Measurements from ENCODE around the gene THRAP3. TPM values are rescaled to one million over a fixed set of nuclear protein-coding genes. Genes with fewer than 3 reads are reported as not detected.
A peak's percentile ranks its signal among the peaks of the same experiment; 100 is the strongest.

THRAP3 gene
- 55.7 and 67.0 TPM in 2 replicates for total RNA-seq (2014; rRNA removed)
- percentile 92 among the genes with signal in this experiment for Bru-seq, nascent RNA
- BruChase-seq, experiment 1, labeled RNA remaining after a 6-hour chase, result percentile 94 among the genes with signal in this experiment
- BruChase-seq, experiment 2, labeled RNA remaining after a 2-hour chase, result percentile 93 among the genes with signal in this experiment
- long read RNA-seq, full-length matches to known transcripts, result 8 of 159 reads
- long read RNA-seq, partial matches to known transcripts, result 125 of 159 reads
- long read RNA-seq, other reads (novel, unspliced or antisense), result 26 of 159 reads

- no TSS peak for BruUV-seq (replicated peaks)
- no peak for TF ChIP-seq EZH2 (IDR thresholded peaks at IDR 0.05; ENCODE audit: low read length, unreplicated experiment)
- no peak for TF ChIP-seq EZH2phosphoT487 (IDR thresholded peaks at IDR 0.05; ENCODE audit: borderline replicate concordance, low read length)
- no peak for TF ChIP-seq CTCF (conservative IDR thresholded peaks at IDR 0.05; ENCODE audit: low read depth, low read length)
- peak; percentile 99 for DNase-seq
Measured at GRCh38 chr1:36223996-36224536, at the start of gene THRAP3. Gene THRAP3 (plus strand): TSS chr1:36224443. CDS start chr1:36282564, 58,121 bp downstream.

GRCh38 chr1:36174713-36175112 lies 49.5 kb upstream of the THRAP3 start:
- ATAC-seq (no peak), DNase-seq (no peak)
- H3F3A ChIP-seq (ENCODE audit: low read length, unreplicated experiment), result no peaks in the 10 kb centered on the region
- H3K27me3 ChIP-seq (ENCODE audit: low read length), result no peaks in the 10 kb centered on the region
- BruUV-seq (replicated peaks), result no TSS peak
- no peak overlapping the region for H3K27ac ChIP-seq (ENCODE audit: low read length)
- intact Hi-C loops (cut with micrococcal nuclease), result no loop called here
- H2AFZ ChIP-seq (ENCODE audit: low read length), result no peak overlapping the region
- TF ChIP-seq CTCF (conservative IDR thresholded peaks at IDR 0.05; ENCODE audit: low read depth, low read length) (no peak), EZH2phosphoT487 (IDR thresholded peaks at IDR 0.05; ENCODE audit: borderline replicate concordance, low read length) (no peak), EZH2 (IDR thresholded peaks at IDR 0.05; ENCODE audit: low read length, unreplicated experiment) (no peak)
- H3K9me2 ChIP-seq (replicated peaks; ENCODE audit: low read length), result no peaks in the 10 kb centered on the region
- H3K9ac ChIP-seq (ENCODE audit: low read length), result no peak overlapping the region
- peaks cover 38% of the 10 kb centered on the region for H3K36me3 ChIP-seq (ENCODE audit: low read depth, low read length)
- H3K4me1 ChIP-seq (ENCODE audit: insufficient read depth, low read length), result peaks cover 18% of the 10 kb centered on the region
- H3K4me3 ChIP-seq (ENCODE audit: low read length), result no peak overlapping the region
- H4K20me1 ChIP-seq (ENCODE audit: low read length), result no peaks in the 10 kb centered on the region
- peaks cover 20% of the 10 kb centered on the region; the same call in 1 of the 2 replicates for H3K79me2 ChIP-seq (ENCODE audit: low read length)
- ChIA-PET CTCF (no interaction called here), POLR2A (ENCODE audit: unreplicated experiment) (no interaction called here)
- no peak overlapping the region for H3K4me2 ChIP-seq (ENCODE audit: low read length)
- H3K9me3 ChIP-seq (ENCODE audit: low read length), result no peaks in the 10 kb centered on the region

More at GRCh38 chr1:36223996-36224536, at the start of gene THRAP3:
- no peaks in the 10 kb centered on the region for H3K9me3 ChIP-seq (ENCODE audit: low read length)
- H3K9me2 ChIP-seq (replicated peaks; ENCODE audit: low read length), result no peaks in the 10 kb centered on the region
- peak within 1 kb of the TSS; percentile 100 for H3K4me2 ChIP-seq (ENCODE audit: low read length)
- peak within 1 kb of the TSS; percentile 100 for H3K4me3 ChIP-seq (ENCODE audit: low read length)
- ChIA-PET CTCF (interaction anchor here (1.3 to 2.3 kb wide), 3 partner anchors 61 to 76 kb away, joined by 3 to 9 read pairs (median 5); no protein-coding TSS in a partner anchor), POLR2A (ENCODE audit: unreplicated experiment) (interaction anchor here (0.6 to 1.2 kb wide), 5 partner anchors 12 to 76 kb away, joined by 3 to 6 read pairs (median 4); partner anchors contain the start of gene TRAPPC3)
- H3K79me2 ChIP-seq (ENCODE audit: low read length), result peaks cover 48% of the 10 kb centered on the region
- H3K27ac ChIP-seq (ENCODE audit: low read length), result peak within 1 kb of the TSS; percentile 93
- intact Hi-C loops (cut with micrococcal nuclease), result loop anchor here (1.0 to 2.0 kb wide), 4 partner anchors 35 to 77 kb away; partner anchors contain the start of gene TRAPPC3
- no peaks in the 10 kb centered on the region for H3F3A ChIP-seq (ENCODE audit: low read length, unreplicated experiment)
- peak within 1 kb of the TSS; percentile 98 for H3K9ac ChIP-seq (ENCODE audit: low read length)
- peaks cover 7% of the 10 kb centered on the region; the same call in 1 of the 2 replicates for H3K36me3 ChIP-seq (ENCODE audit: low read depth, low read length)
- H3K4me1 ChIP-seq (ENCODE audit: insufficient read depth, low read length), result peaks cover 15% of the 10 kb centered on the region
- H2AFZ ChIP-seq (ENCODE audit: low read length), result peak within 1 kb of the TSS; percentile 82
- no peaks in the 10 kb centered on the region for H3K27me3 ChIP-seq (ENCODE audit: low read length)
- peaks cover 32% of the 10 kb centered on the region for H4K20me1 ChIP-seq (ENCODE audit: low read length)
- peak; percentile 96 for ATAC-seq

Measured in PC-3 (cell line).